Small intestine (tissue), 7 donors: ENCODE results near the gene TTC22. TPM values are rescaled to one million over a fixed set of nuclear protein-coding genes. Genes with fewer than 3 reads are reported as not detected.

ENCODE experiments used
- DNase-seq, 2 donors: peaks; one replicate each; pipeline versions ENCODE4 v3.0.0 to v3.0.0-alpha.2; 2013
- FAIRE-seq: peaks from 2 replicates; lab custom pipeline; 2012; peaks lifted over from hg19 to GRCh38; lab: Jason Lieb, UNC
- H3K27ac ChIP-seq, 3 donors: one replicate each; pipeline ENCODE4 v1.5.1; 2013; ENCODE audit warnings: low read length in 2 of 3, mild to moderate bottlenecking in 2 of 3, control low read depth in 1 of 3, inconsistent platforms in 1 of 3, low read depth in 1 of 3, moderate library complexity in 1 of 3
- H3K27me3 ChIP-seq, 3 donors: one replicate each; pipeline ENCODE4 v1.6.1; 2013; ENCODE audit warnings: low read length in 3 of 3, inconsistent platforms in 1 of 3; ENCODE audit not compliant: control insufficient read depth in 3 of 3, insufficient read depth in 3 of 3
- H3K36me3 ChIP-seq, 3 donors: one replicate each; pipeline ENCODE4 v1.6.1; 2013; ENCODE audit warnings: low read length in 3 of 3, inconsistent platforms in 1 of 3, low read depth in 1 of 3, mild to moderate bottlenecking in 1 of 3, moderate library complexity in 1 of 3; ENCODE audit not compliant: control insufficient read depth in 3 of 3, insufficient read depth in 2 of 3
- H3K4me1 ChIP-seq, 3 donors: one replicate each; pipeline ENCODE4 v1.6.1; 2013; ENCODE audit warnings: low read length in 2 of 3, inconsistent platforms in 1 of 3, low read depth in 1 of 3, mild to moderate bottlenecking in 1 of 3, moderate library complexity in 1 of 3; ENCODE audit not compliant: control insufficient read depth in 3 of 3, insufficient read depth in 2 of 3
- H3K4me3 ChIP-seq, 3 donors: one replicate each; pipeline ENCODE4 v1.5.1; 2013; ENCODE audit warnings: low read length in 3 of 3, control low read depth in 1 of 3, inconsistent platforms in 1 of 3, low read depth in 1 of 3, mild to moderate bottlenecking in 1 of 3, moderate library complexity in 1 of 3
- H3K9me3 ChIP-seq, 2 donors: one replicate each; pipeline ENCODE4 v1.6.1; 2013; ENCODE audit warnings: low read depth in 1 of 2, low read length in 1 of 2; ENCODE audit not compliant: control insufficient read depth in 2 of 2, insufficient read depth in 1 of 2
- WGBS, 3 donors: extraction: QIAGEN DNeasy Blood & Tissue Kit; methylation state at CpG; one replicate each; pipeline ENCODE4 v1.1.7; 2013; 5-methylcytosine and 5-hydroxymethylcytosine counted together
- polyA plus RNA-seq, 4 donors: library from polyadenylated mRNA; stranded (reverse) in 3 of 4; unstranded in 1 of 4; fragments of 200-250 nt in 3 of 4; fragments of 120-200 nt in 1 of 4; gene quantifications; one replicate each; pipeline versions ENCODE4 v1.2.1 to v1.2.3, GENCODE V29; 2013
- donor health status: healthy with polysubstance abuse.
- donor health status: control.
- donor health status: control.
- donor health status: Bipolar disorder and iron deficiency.
- donor health status: healthy.

Gene TTC22
- polyA plus RNA-seq, 4 donors, result 10.7 to 27.7 (median 23.8) TPM

- 74 to 83% (median 78%) methylated on average over 4 of the region's 4 CpGs for WGBS, 3 donors
- Histone ChIP-seq H3K9me3 (no peaks in the 10 kb centered on the region), H3K36me3 (peaks cover 0 to 16% (median 3%) of the 10 kb centered on the region in 3 donors), H3K27ac (no peak overlapping the region), H3K4me1 (no peaks in the 10 kb centered on the region), H3K4me3 (no peak overlapping the region), H3K27me3 (no peaks in the 10 kb centered on the region)
- DNase-seq (no peak), FAIRE-seq (no peak)
Observed at GRCh38 chr1:54751426-54751825, 49.7 kb downstream of the TTC22 start.

GRCh38 chr1:54750596-54750995 is 50.5 kb downstream of the TTC22 start:
- Histone ChIP-seq H3K27me3 (no peaks in the 10 kb centered on the region), H3K9me3 (no peaks in the 10 kb centered on the region), H3K4me3 (no peak overlapping the region), H3K4me1 (no peaks in the 10 kb centered on the region), H3K27ac (no peak overlapping the region), H3K36me3 (peaks cover 0 to 13% (median 0%) of the 10 kb centered on the region in 3 donors)
- DNase-seq (no peak), FAIRE-seq (no peak)
- 69 to 75% (median 70%) methylated on average over 6 of the region's 6 CpGs for WGBS, 3 donors

GRCh38 chr1:54748094-54748835 is 52.9 kb downstream of the TTC22 start:
- 68 to 80% (median 72%) methylated on average over 14 of the region's 14 CpGs for WGBS, 3 donors
- no peaks in the 10 kb centered on the region for H3K9me3 ChIP-seq
- H3K4me3 ChIP-seq, result no peak overlapping the region
- FAIRE-seq (no peak), DNase-seq (no peak)
- H3K27ac ChIP-seq, result no peak overlapping the region
- H3K36me3 ChIP-seq, result peaks cover 0 to 23% (median 0%) of the 10 kb centered on the region in 3 donors
- H3K27me3 ChIP-seq, result no peaks in the 10 kb centered on the region
- no peaks in the 10 kb centered on the region for H3K4me1 ChIP-seq

GRCh38 chr1:54745864-54746263 is 55.3 kb downstream of the TTC22 start:
- DNase-seq (no peak), FAIRE-seq (no peak)
- no peak overlapping the region for H3K27ac ChIP-seq
- H3K36me3 ChIP-seq, result peaks cover 4 to 42% (median 9%) of the 10 kb centered on the region in 3 donors
- H3K4me3 ChIP-seq, result no peak overlapping the region
- no peaks in the 10 kb centered on the region for H3K27me3 ChIP-seq
- WGBS, 3 donors, result 94 to 96% (median 96%) methylated on average over 4 of the region's 4 CpGs
- H3K4me1 ChIP-seq, result no peaks in the 10 kb centered on the region
- no peaks in the 10 kb centered on the region for H3K9me3 ChIP-seq

GRCh38 chr1:54745274-54745673 is 55.8 kb downstream of the TTC22 start:
- DNase-seq, result no peak
- H3K4me1 ChIP-seq, result no peaks in the 10 kb centered on the region
- no peak for FAIRE-seq
- 81 to 93% (median 82%) methylated on average over 6 of the region's 6 CpGs for WGBS, 3 donors
- peaks cover 10 to 46% (median 13%) of the 10 kb centered on the region in 3 donors for H3K36me3 ChIP-seq
- H3K27me3 ChIP-seq, result no peaks in the 10 kb centered on the region
- H3K27ac ChIP-seq, result no peak overlapping the region
- H3K4me3 ChIP-seq, result no peak overlapping the region
- no peaks in the 10 kb centered on the region for H3K9me3 ChIP-seq

GRCh38 chr1:54744696-54745095 is 56.4 kb downstream of the TTC22 start:
- Histone ChIP-seq H3K27ac (no peak overlapping the region), H3K4me3 (no peak overlapping the region), H3K27me3 (no peaks in the 10 kb centered on the region), H3K36me3 (peaks cover 11 to 49% (median 13%) of the 10 kb centered on the region in 3 donors), H3K9me3 (no peaks in the 10 kb centered on the region), H3K4me1 (no peaks in the 10 kb centered on the region)
- FAIRE-seq (no peak), DNase-seq (no peak)
- WGBS, 3 donors, result 90 to 94% (median 94%) methylated on average over 3 of the region's 3 CpGs

- 83 to 91% (median 85%) methylated on average over 12 of the region's 12 CpGs for WGBS, 3 donors
- Histone ChIP-seq H3K9me3 (no peaks in the 10 kb centered on the region), H3K27me3 (no peaks in the 10 kb centered on the region), H3K36me3 (peaks cover 11 to 53% (median 13%) of the 10 kb centered on the region in 3 donors), H3K4me1 (no peaks in the 10 kb centered on the region), H3K27ac (no peak overlapping the region), H3K4me3 (no peak overlapping the region)
- FAIRE-seq (no peak), DNase-seq (no peak)
Observed at GRCh38 chr1:54743416-54744226, 57.5 kb downstream of the TTC22 start.

GRCh38 chr1:54742282-54742681 is 58.8 kb downstream of the TTC22 start:
- no peak overlapping the region for H3K4me3 ChIP-seq
- H3K36me3 ChIP-seq, result peaks cover 15 to 66% (median 16%) of the 10 kb centered on the region in 3 donors
- no peak for DNase-seq
- H3K4me1 ChIP-seq, result no peaks in the 10 kb centered on the region
- no peaks in the 10 kb centered on the region for H3K27me3 ChIP-seq
- no peaks in the 10 kb centered on the region for H3K9me3 ChIP-seq
- 71 to 79% (median 73%) methylated on average over 4 of the region's 4 CpGs for WGBS, 3 donors
- no peak overlapping the region for H3K27ac ChIP-seq
- FAIRE-seq, result no peak
